OCI-LY1 (cell line): ENCODE measurements around the gene PERCC1.

Experiments
- H2AFZ ChIP-seq: fragments of 200-600 bp; sonication (generic), shearing (Covaris generic); 2 replicates; pipeline ENCODE4 v1.6.0; 2014; ENCODE audit warnings: antibody characterized with exemption, mild to moderate bottlenecking, low read length
- H3F3A ChIP-seq: fragments of 200-600 bp; sonication (generic), shearing (Covaris generic); 2 replicates; pipeline ENCODE4 v1.6.0; 2014; ENCODE audit warnings: mild to moderate bottlenecking, antibody characterized with exemption, low read length, moderate library complexity; ENCODE audit not compliant: insufficient read depth
- H3K27ac ChIP-seq: fragments of 200-600 bp; sonication (generic); 2 replicates; pipeline ENCODE4 v1.5.1; 2014; ENCODE audit warnings: low read length, mixed run types, mild to moderate bottlenecking, low read depth; ENCODE audit not compliant: poor library complexity, severe bottlenecking
- H3K27me3 ChIP-seq: fragments of 200-600 bp; sonication (generic); 2 replicates; pipeline ENCODE4 v1.6.0; 2014; ENCODE audit warnings: antibody characterized with exemption, mild to moderate bottlenecking, low read length, moderate library complexity; ENCODE audit not compliant: insufficient read depth
- H3K36me3 ChIP-seq: fragments of 200-600 bp; sonication (generic); 2 replicates; pipeline ENCODE4 v1.6.1; 2014; ENCODE audit warnings: mild to moderate bottlenecking, antibody characterized with exemption, low read length, moderate library complexity, mixed read lengths; ENCODE audit not compliant: insufficient read depth
- H3K4me1 ChIP-seq: fragments of 200-600 bp; sonication (generic); 2 replicates; pipeline ENCODE4 v1.5.1; 2014; ENCODE audit warnings: mild to moderate bottlenecking, low read length, moderate library complexity; ENCODE audit not compliant: insufficient read depth, severe bottlenecking
- H3K4me2 ChIP-seq: fragments of 200-600 bp; sonication (generic), shearing (Covaris generic); 2 replicates; pipeline ENCODE4 v1.6.1; 2014; ENCODE audit warnings: low read length
- H3K4me3 ChIP-seq: fragments of 200-600 bp; sonication (generic); 2 replicates; pipeline ENCODE4 v1.5.1; 2014; ENCODE audit warnings: low read length, low read depth, mild to moderate bottlenecking, mixed read lengths; ENCODE audit not compliant: poor library complexity, severe bottlenecking
- H3K79me2 ChIP-seq: fragments of 200-600 bp; shearing (Covaris generic); 2 replicates; pipeline ENCODE4 v1.6.1; 2016; ENCODE audit warnings: mixed run types, low read length, mixed read lengths; ENCODE audit not compliant: insufficient read depth
- H3K9ac ChIP-seq: fragments of 200-600 bp; sonication (generic), shearing (Covaris generic); 2 replicates; pipeline ENCODE4 v1.6.1; 2014; ENCODE audit warnings: mild to moderate bottlenecking, low read length, mixed read lengths
- H3K9me2 ChIP-seq: fragments of 200-600 bp; sonication (generic), shearing (Covaris generic); 2 replicates; pipeline ENCODE4 v1.6.1; 2014; ENCODE audit warnings: low read depth, mild to moderate bottlenecking, low read length, mixed read lengths
- H3K9me3 ChIP-seq: fragments of 200-600 bp; shearing (Covaris generic); 2 replicates; pipeline ENCODE4 v1.6.1; 2014; ENCODE audit warnings: low read length, mixed read lengths
- H4K20me1 ChIP-seq: fragments of 200-600 bp; sonication (generic), shearing (Covaris generic); 2 replicates; pipeline ENCODE4 v1.6.0; 2016; ENCODE audit warnings: mild to moderate bottlenecking, low read length; ENCODE audit not compliant: insufficient read depth
- CTCF ChIP-seq: fragments of 200-600 bp; sonication (generic), shearing (Covaris generic); IDR thresholded peaks from 2 replicates; pipeline ENCODE4 v1.5.1; 2017; ENCODE audit warnings: mild to moderate bottlenecking, antibody characterized with exemption, low read length, moderate library complexity, mixed read lengths
- EZH2 ChIP-seq: fragments of 200-600 bp; sonication (generic), shearing (Covaris generic); IDR thresholded peaks from 2 replicates; pipeline ENCODE4 v1.8.0; 2017; ENCODE audit warnings: borderline replicate concordance, mixed run types, mild to moderate bottlenecking, antibody characterized with exemption, low read length, moderate library complexity, mixed read lengths

PERCC1 gene

DNA sequence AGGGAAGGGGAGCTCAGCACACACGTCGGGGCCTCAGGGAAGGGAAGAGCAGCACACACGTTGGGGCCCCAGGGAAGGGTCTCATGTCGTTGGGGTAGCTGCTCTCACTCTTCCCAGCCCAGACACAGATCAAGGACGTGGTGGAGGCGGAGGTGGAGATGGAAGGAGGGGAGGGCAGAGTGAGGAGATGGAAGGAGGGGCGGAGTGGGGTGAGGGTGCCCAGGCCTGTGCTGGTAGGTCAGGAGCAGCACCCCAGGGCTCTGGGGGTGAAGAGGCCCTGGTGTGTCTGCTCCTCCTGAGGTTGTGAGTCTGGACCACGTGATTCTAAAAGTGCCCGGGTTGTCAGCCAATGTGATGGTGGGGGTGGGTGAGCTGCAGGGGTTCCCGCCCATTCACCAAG lies 29.1 kb downstream of the PERCC1 start:
- Histone ChIP-seq H3K9me2 (no peaks in the 10 kb centered on the region), H4K20me1 (no peaks in the 10 kb centered on the region), H2AFZ (no peak overlapping the region), H3K9me3 (no peaks in the 10 kb centered on the region), H3K4me2 (no peak overlapping the region), H3K4me3 (no peak overlapping the region), H3K27ac (no peak overlapping the region), H3K9ac (no peak overlapping the region), H3K27me3 (no peaks in the 10 kb centered on the region), H3F3A (no peaks in the 10 kb centered on the region), H3K79me2 (no peaks in the 10 kb centered on the region), H3K36me3 (peaks cover 18% of the 10 kb centered on the region), H3K4me1 (no peaks in the 10 kb centered on the region)
- TF ChIP-seq CTCF (no peak), EZH2 (no peak)

DNA sequence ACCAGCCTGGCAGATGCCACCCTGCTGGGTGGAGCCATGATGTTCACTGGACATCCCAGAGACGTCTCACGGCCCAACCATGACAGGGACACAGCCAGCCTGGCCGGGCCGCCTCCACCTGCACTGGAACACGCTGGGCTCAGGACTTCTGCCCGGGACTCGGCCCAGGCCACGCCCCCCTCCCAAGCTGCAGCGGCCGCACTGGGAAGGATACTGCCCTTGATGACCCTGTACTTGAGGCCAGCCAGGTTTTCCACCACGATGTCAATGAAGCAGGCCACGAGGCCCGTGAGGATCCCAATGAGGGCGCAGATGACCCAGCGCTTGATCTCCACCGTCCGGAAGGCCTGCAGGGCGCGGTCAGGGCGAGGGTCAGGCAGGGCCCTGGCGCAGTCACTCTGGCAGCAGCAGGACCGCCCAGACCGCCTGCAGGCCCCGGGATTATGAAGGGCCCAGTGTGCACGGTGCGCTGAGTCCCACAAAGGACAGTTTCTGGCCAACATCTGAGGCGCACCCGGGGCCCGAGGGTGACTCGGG lies 29.8 kb downstream of the PERCC1 start:
- Histone ChIP-seq H3K9me3 (no peaks in the 10 kb centered on the region), H4K20me1 (no peaks in the 10 kb centered on the region), H3K4me2 (no peak overlapping the region), H3F3A (no peaks in the 10 kb centered on the region), H3K36me3 (peaks cover 15% of the 10 kb centered on the region), H3K9ac (no peak overlapping the region), H3K4me1 (no peaks in the 10 kb centered on the region), H3K79me2 (no peaks in the 10 kb centered on the region), H3K27ac (no peak overlapping the region), H3K9me2 (no peaks in the 10 kb centered on the region), H3K27me3 (no peaks in the 10 kb centered on the region), H2AFZ (no peak overlapping the region), H3K4me3 (no peak overlapping the region)
- TF ChIP-seq EZH2 = no peak
- no peak for TF ChIP-seq CTCF

DNA sequence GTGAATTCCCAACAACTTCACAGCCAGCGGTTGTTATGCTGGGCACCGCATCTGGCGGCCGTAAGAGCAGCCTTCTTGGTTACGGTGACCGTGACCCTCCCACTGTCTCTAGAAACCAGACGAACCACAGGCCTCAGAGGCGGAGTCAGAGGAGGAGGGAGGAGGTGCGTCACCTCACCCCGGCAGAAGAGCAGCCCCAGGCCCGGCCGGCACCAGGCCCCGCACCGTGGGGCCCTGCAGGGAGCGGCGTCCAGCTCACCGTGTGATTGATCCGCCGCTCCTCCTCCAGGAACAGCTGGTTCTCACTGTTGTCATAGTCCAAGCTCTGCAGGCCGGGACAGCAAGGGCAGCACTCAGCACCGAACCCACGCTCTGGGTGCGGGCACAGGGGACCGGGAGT lies 30.3 kb downstream of the PERCC1 start:
- Histone ChIP-seq H3K4me3 (no peak overlapping the region), H3K4me2 (no peak overlapping the region), H3K4me1 (no peaks in the 10 kb centered on the region), H4K20me1 (no peaks in the 10 kb centered on the region), H3K27me3 (no peaks in the 10 kb centered on the region), H3K27ac (no peak overlapping the region), H2AFZ (no peak overlapping the region), H3K9me3 (no peaks in the 10 kb centered on the region), H3F3A (no peaks in the 10 kb centered on the region), H3K79me2 (no peaks in the 10 kb centered on the region), H3K9ac (no peak overlapping the region), H3K9me2 (no peaks in the 10 kb centered on the region), H3K36me3 (peaks cover 15% of the 10 kb centered on the region)
- TF ChIP-seq CTCF = no peak
